ELR (cell line): Measurements from ENCODE around the gene DLG5.
"Not testable (repeated sequence)": the region's sequence is repeated elsewhere in the genome, so short reads cannot be mapped to it uniquely, and the experiment has no call there.

Source experiments
- DNase-seq: peaks from one replicate; pipeline ENCODE4 v3.0.0-alpha.2; 2015; ENCODE audit warnings: low read depth

The DLG5 gene

GRCh38 chr10:77792155-77792554 lies 134.4 kb downstream of the DLG5 start:
- no peak for DNase-seq

GRCh38 chr10:77791506-77791905 lies 135.0 kb downstream of the DLG5 start:
- DNase-seq: no peak

GRCh38 chr10:77789861-77790260 lies 136.7 kb downstream of the DLG5 start:
- no peak for DNase-seq

GRCh38 chr10:77789016-77789415 lies 137.5 kb downstream of the DLG5 start:
- no peak for DNase-seq

- DNase-seq: no peak
Measured at GRCh38 chr10:77788496-77789010, 138.0 kb downstream of the DLG5 start.

- no peak for DNase-seq
Measured at GRCh38 chr10:77787440-77787839, 139.1 kb downstream of the DLG5 start.

- DNase-seq: peak; percentile 83
Measured at GRCh38 chr10:77784856-77785255, 141.7 kb downstream of the DLG5 start.

- no peak for DNase-seq
Measured at GRCh38 chr10:77782328-77783061, 144.1 kb downstream of the DLG5 start.

GRCh38 chr10:77781451-77782327 lies 144.9 kb downstream of the DLG5 start:
- DNase-seq: no peak

- DNase-seq: no peak
Measured at GRCh38 chr10:77780180-77780579, 146.4 kb downstream of the DLG5 start.

GRCh38 chr10:77776487-77776886 lies 150.1 kb downstream of the DLG5 start:
- no peak for DNase-seq

GRCh38 chr10:77774940-77775391 lies 151.6 kb downstream of the DLG5 start:
- DNase-seq: no peak

GRCh38 chr10:77773631-77774426 lies 152.7 kb downstream of the DLG5 start:
- no peak for DNase-seq

- not testable (repeated sequence) for DNase-seq
Measured at GRCh38 chr10:77772852-77773600, 153.5 kb downstream of the DLG5 start.

GRCh38 chr10:77771851-77772250 lies 154.7 kb downstream of the DLG5 start:
- DNase-seq: no peak

GRCh38 chr10:77771450-77771849 lies 155.1 kb downstream of the DLG5 start:
- no peak for DNase-seq

GRCh38 chr10:77770868-77771175 lies 155.7 kb downstream of the DLG5 start:
- no peak for DNase-seq

GRCh38 chr10:77770081-77770867 lies 156.3 kb downstream of the DLG5 start:
- no peak for DNase-seq

GRCh38 chr10:77768039-77768438 lies 158.5 kb downstream of the DLG5 start:
- DNase-seq: no peak
